T-cell (primary cell): Measurements from ENCODE around the gene RNF145. TPM values are rescaled to one million over a fixed set of nuclear protein-coding genes. Genes with fewer than 3 reads are reported as not detected.

Source experiments
- ATAC-seq, 4 experiments: fragments of 200-7000 bp in 3 of 4; fragments of 150-1000 bp in 1 of 4; cut with Tn5 transposase; replicated peaks in 1 of 4; 1 replicate in 3 of 4; 2 replicates in 1 of 4; pipeline ENCODE4 v1.10.0; 2021; ENCODE audit warnings: moderate library complexity in 3 of 4, mild to moderate bottlenecking in 2 of 4, moderate number of reproducible peaks in 1 of 4
- CTCF ChIA-PET, 2 donors: fragments of 300-600 bp; sonication (Branson Sonifier 250); formaldehyde crosslinking; loops; one replicate each; lab custom pipeline; 2022; ENCODE audit warnings: antibody characterized with exemption in 2 of 2; lab: Charles Lee
- POLR2A ChIA-PET, 2 donors: fragments of 300-600 bp; sonication (Branson Sonifier 250); formaldehyde crosslinking; loops; one replicate each; lab custom pipeline; 2022; ENCODE audit warnings: antibody characterized with exemption in 2 of 2; lab: Charles Lee
- DNase-seq, 35 experiments: peaks; one replicate each; pipeline versions ENCODE4 v3.0.0 to v3.0.0-alpha.2; 2013 to 2023
- H3K27ac ChIP-seq: one replicate; pipeline ENCODE4 v1.5.1; 2013; ENCODE audit warnings: low read length
- H3K27me3 ChIP-seq, 2 experiments: replicated peaks in 1 of 2; 1 replicate in 1 of 2; 2 replicates in 1 of 2; pipeline versions ENCODE4 v1.6.1 to v1.7.0; 2013; ENCODE audit warnings: low read length in 1 of 2, mixed read lengths in 1 of 2; ENCODE audit not compliant: control insufficient read depth in 2 of 2, insufficient read depth in 2 of 2; ENCODE audit errors: extremely low read depth in 1 of 2
- H3K36me3 ChIP-seq, 2 donors: 1 replicate in 1 of 2; 2 replicates in 1 of 2; pipeline versions ENCODE4 v1.6.1 to v1.7.0; 2013; ENCODE audit warnings: low read length in 1 of 2; ENCODE audit not compliant: control insufficient read depth in 2 of 2, insufficient read depth in 1 of 2; ENCODE audit errors: extremely low read depth in 1 of 2
- H3K4me1 ChIP-seq, 2 experiments: 1 replicate in 1 of 2; 2 replicates in 1 of 2; pipeline versions ENCODE4 v1.6.1 to v1.7.0; 2013; ENCODE audit warnings: low read length in 2 of 2, mixed read lengths in 1 of 2; ENCODE audit not compliant: insufficient read depth in 2 of 2, control insufficient read depth in 1 of 2; ENCODE audit errors: extremely low read depth in 1 of 2
- H3K4me3 ChIP-seq, 2 donors: 1 replicate in 1 of 2; 2 replicates in 1 of 2; pipeline versions ENCODE4 v1.5.1 to v1.7.0; 2013; ENCODE audit warnings: mild to moderate bottlenecking in 2 of 2, low read length in 1 of 2, moderate library complexity in 1 of 2; ENCODE audit not compliant: control insufficient read depth in 1 of 2; ENCODE audit errors: extremely low read depth in 1 of 2
- H3K9me3 ChIP-seq: 2 replicates; pipeline ENCODE4 v1.7.0; 2013
- H3K27ac Mint-ChIP-seq, 2 donors: one replicate each; pipeline ENCODE4 v1.8.0; 2020 to 2021; ENCODE audit warnings: mild to moderate bottlenecking in 2 of 2, mixed read lengths in 2 of 2
- H3K27me3 Mint-ChIP-seq, 2 donors: one replicate each; pipeline ENCODE4 v1.8.0; 2021 to 2022; ENCODE audit warnings: mixed read lengths in 2 of 2
- H3K36me3 Mint-ChIP-seq: one replicate; pipeline ENCODE4 v1.8.0; 2021; ENCODE audit warnings: mixed read lengths
- H3K4me1 Mint-ChIP-seq, 3 donors: one replicate each; pipeline ENCODE4 v1.8.0; 2020 to 2022; ENCODE audit warnings: mixed read lengths in 3 of 3, mild to moderate bottlenecking in 1 of 3
- H3K4me3 Mint-ChIP-seq, 3 donors: one replicate each; pipeline ENCODE4 v1.8.0; 2020 to 2022; ENCODE audit warnings: mild to moderate bottlenecking in 3 of 3, mixed read lengths in 3 of 3, moderate library complexity in 3 of 3
- H3K9me3 Mint-ChIP-seq, 3 donors: one replicate each; pipeline ENCODE4 v1.8.0; 2020 to 2022; ENCODE audit warnings: mixed read lengths in 3 of 3
- WGBS: methylation state at CpG from one replicate; pipeline ENCODE4 v1.1.5; 2013; ENCODE audit warnings: missing lambda C conversion rate; ENCODE audit not compliant: insufficient coverage; 5-methylcytosine and 5-hydroxymethylcytosine counted together
- total RNA-seq, 35 experiments: library from RNA in 6 of 35; stranded (reverse) in 6 of 35; fragments of 120-200 nt in 1 of 35; gene quantifications; one replicate each; pipeline versions ENCODE4 v1.2.1 to v1.2.4 and lab custom pipeline; 2013 to 2026

The RNF145 gene
- total RNA-seq, 5 donors from 2014 or later (not counting 1 experiment from before 2014, with no cell fraction given), result 54.0 to 62.8 (median 60.1) TPM

DNA sequence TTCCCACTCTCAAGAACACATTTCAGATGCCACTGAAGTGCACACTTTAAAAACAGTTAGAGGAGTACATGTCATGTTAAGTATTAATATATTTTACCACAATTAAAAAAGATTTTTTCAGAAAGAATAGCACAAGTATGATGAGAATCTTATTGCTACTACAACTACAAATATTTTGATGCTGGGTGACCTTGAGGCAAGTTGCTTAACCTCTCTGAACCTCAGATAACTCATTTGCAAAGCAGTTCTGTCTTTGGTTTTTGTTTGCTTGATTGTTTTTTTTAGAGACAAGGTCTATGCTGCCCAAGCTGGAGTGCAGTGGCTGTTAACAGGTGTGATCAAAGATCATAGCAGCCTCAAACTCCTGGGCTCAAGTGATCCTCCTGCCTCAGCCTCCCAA lies 95.9 kb downstream of the RNF145 start:
- Mint-ChIP-seq H3K9me3 (peaks cover 0 to 3% (median 2%) of the 10 kb centered on the region in 3 donors), H3K4me3 (no peak overlapping the region), H3K36me3 (no peaks in the 10 kb centered on the region), H3K27me3 (peaks cover 14 to 32% of the 10 kb centered on the region in 2 donors), H3K27ac (no peak overlapping the region), H3K4me1 (peaks cover 0 to 4% (median 2%) of the 10 kb centered on the region in 3 donors)
- Histone ChIP-seq H3K4me1 (peaks cover 0 to 2% of the 10 kb centered on the region in 2 experiments), H3K9me3 (no peaks in the 10 kb centered on the region), H3K27ac (no peak overlapping the region), H3K36me3 (no peaks in the 10 kb centered on the region), H3K4me3 (no peak overlapping the region), H3K27me3 (peaks cover 0 to 3% of the 10 kb centered on the region in 2 experiments)
- ATAC-seq, result no peak
- DNase-seq, result no peak
- POLR2A ChIA-PET, result no interaction called here
- CTCF ChIA-PET, result no interaction called here

DNA sequence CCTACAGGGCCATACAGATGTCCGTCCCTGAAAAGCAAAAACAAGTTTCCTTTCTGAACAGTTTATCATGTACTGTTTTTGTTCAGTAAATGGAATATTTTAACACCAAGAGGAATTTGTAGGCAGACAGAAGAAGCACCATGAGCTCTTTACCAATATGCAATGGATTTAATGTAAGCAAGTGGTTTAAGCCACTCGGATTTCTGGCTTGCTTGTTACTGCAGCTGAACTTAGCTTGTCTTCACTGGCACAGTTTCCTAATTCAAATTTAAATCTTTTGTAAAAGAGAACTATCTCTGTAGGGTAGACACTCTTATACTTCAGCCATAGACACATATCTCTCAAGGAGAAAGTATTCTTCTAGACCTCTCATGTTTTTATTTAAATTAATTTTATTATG lies 96.9 kb downstream of the RNF145 start:
- Mint-ChIP-seq H3K36me3 (no peaks in the 10 kb centered on the region), H3K27me3 (peaks cover 14 to 37% of the 10 kb centered on the region in 2 donors), H3K4me1 (no peaks in the 10 kb centered on the region), H3K27ac (no peak overlapping the region), H3K9me3 (no peaks in the 10 kb centered on the region), H3K4me3 (no peak overlapping the region)
- WGBS, result no CpG with 5 or more reads among the region's 2 CpGs
- no peak overlapping the region for H3K27ac ChIP-seq
- no peaks in the 10 kb centered on the region for H3K9me3 ChIP-seq
- DNase-seq (no peak), ATAC-seq (no peak)
- H3K27me3 ChIP-seq, result peaks cover 0 to 8% of the 10 kb centered on the region in 2 experiments
- no peak overlapping the region for H3K4me3 ChIP-seq
- POLR2A ChIA-PET, result no interaction called here
- H3K4me1 ChIP-seq, result peaks cover 0 to 2% of the 10 kb centered on the region in 2 experiments
- no peaks in the 10 kb centered on the region for H3K36me3 ChIP-seq
- CTCF ChIA-PET, result interaction anchor here (0.7 to 1.9 kb wide), 3 partner anchors 8 to 417 kb away, joined by 3 to 13 read pairs (median 3); no protein-coding TSS in a partner anchor

Other genes starting within 250 kb of the RNF145 start
- 1 to 10 TPM in 3 of 5 donors, under 1 TPM in 2; 0.38 to 4.2 (median 1.4) TPM for gene EBF1, start 109.6 kb downstream of the RNF145 start, total RNA-seq
- 10 to 100 TPM; 22.3 to 29.4 (median 27.4) TPM for gene UBLCP1, start 53.7 kb upstream of the RNF145 start, total RNA-seq
- not detected for gene IL12B, start 120.9 kb upstream of the RNF145 start, total RNA-seq